IMR-90 (cell line): ENCODE measurements around the gene CASZ1. TPM values are rescaled to one million over a fixed set of nuclear protein-coding genes. Genes with fewer than 3 reads are reported as not detected.

Experiments used
- ATAC-seq: fragments of 200-7000 bp; cut with Tn5 transposase; 2 replicates; pipeline ENCODE4 v1.9.1; 2020; ENCODE audit warnings: low read depth, mild to moderate bottlenecking, moderate library complexity
- BruUV-seq: library from RNA; stranded (reverse); fragments of 400-500 nt; replicated peaks from 2 replicates; lab custom pipeline; 2021; lab: Mats Ljungman, UMichigan
- CTCF ChIA-PET: fragments of 300-600 bp; formaldehyde crosslinking; extraction: SDS; loops from one replicate; lab custom pipeline; 2021; ENCODE audit warnings: antibody characterized with exemption; lab: Yijun Ruan, JAX
- POLR2A ChIA-PET: fragments of 300-600 bp; sonication (Branson Sonifier 250); formaldehyde crosslinking; loops from one replicate; lab custom pipeline; 2022; ENCODE audit warnings: antibody characterized with exemption; ENCODE audit not compliant: unreplicated experiment; lab: Charles Lee
- DNase-seq: peaks from one replicate; pipeline ENCODE4 v3.0.0; 2013
- H2AFZ ChIP-seq: replicated peaks from 2 replicates; pipeline ENCODE3; 2013; ENCODE audit warnings: low read length, mild to moderate bottlenecking; ENCODE audit not compliant: poor library complexity
- H2AK5ac ChIP-seq: 2 replicates; pipeline ENCODE4 v1.6.1; 2013; ENCODE audit warnings: low read depth, low read length, inconsistent platforms
- H2AK9ac ChIP-seq: replicated peaks from 2 replicates; pipeline ENCODE3; 2013; ENCODE audit warnings: mild to moderate bottlenecking, low read depth, low read length, moderate library complexity; ENCODE audit not compliant: poor library complexity
- H2BK120ac ChIP-seq: 2 replicates; pipeline ENCODE4 v1.6.1; 2013; ENCODE audit warnings: low read depth, low read length, inconsistent platforms
- H2BK15ac ChIP-seq: 3 replicates; pipeline ENCODE4 v1.6.1; 2013; ENCODE audit warnings: low read depth, low read length, inconsistent platforms
- H2BK20ac ChIP-seq: 2 replicates; pipeline ENCODE4 v1.6.1; 2013; ENCODE audit warnings: low read depth, mild to moderate bottlenecking, inconsistent platforms, low read length, moderate library complexity
- H2BK5ac ChIP-seq: 2 replicates; pipeline ENCODE4 v1.6.1; 2013; ENCODE audit warnings: mild to moderate bottlenecking, low read depth, low read length, inconsistent platforms; ENCODE audit not compliant: poor library complexity, severe bottlenecking
- H3K14ac ChIP-seq: replicated peaks from 2 replicates; pipeline ENCODE4 v1.6.1; 2013; ENCODE audit warnings: low read depth, low read length, inconsistent platforms
- H3K18ac ChIP-seq: 2 replicates; pipeline ENCODE4 v1.6.1; 2013; ENCODE audit warnings: low read depth, low read length, control low read depth
- H3K23ac ChIP-seq: 2 replicates; pipeline ENCODE4 v1.6.1; 2013; ENCODE audit warnings: low read depth, low read length, inconsistent platforms
- H3K27ac ChIP-seq: 2 replicates; pipeline ENCODE4 v1.5.1; 2013; ENCODE audit warnings: mild to moderate bottlenecking, control low read depth, low read length; ENCODE audit not compliant: insufficient read depth
- H3K27me3 ChIP-seq: 2 replicates; pipeline ENCODE4 v1.6.1; 2013; ENCODE audit warnings: low read length; ENCODE audit not compliant: control insufficient read depth, insufficient read depth
- H3K36me3 ChIP-seq: 2 replicates; pipeline ENCODE4 v1.6.1; 2013; ENCODE audit warnings: low read length, mixed read lengths; ENCODE audit not compliant: control insufficient read depth, insufficient read depth
- H3K4ac ChIP-seq: 2 replicates; pipeline ENCODE4 v1.6.1; 2013; ENCODE audit warnings: low read depth, low read length, inconsistent platforms
- H3K4me1 ChIP-seq: 2 replicates; pipeline ENCODE4 v1.6.1; 2013; ENCODE audit warnings: low read length, mixed read lengths; ENCODE audit not compliant: control insufficient read depth, insufficient read depth
- H3K4me2 ChIP-seq: 2 replicates; pipeline ENCODE4 v1.6.1; 2013; ENCODE audit warnings: low read depth, mild to moderate bottlenecking, control low read depth, low read length, moderate library complexity
- H3K4me3 ChIP-seq: 2 replicates; pipeline ENCODE4 v1.5.1; 2013; ENCODE audit warnings: low read depth, mild to moderate bottlenecking, control low read depth, low read length, moderate library complexity; ENCODE audit not compliant: insufficient read depth
- H3K56ac ChIP-seq: 2 replicates; pipeline ENCODE4 v1.6.1; 2013; ENCODE audit warnings: low read length, inconsistent platforms; ENCODE audit not compliant: insufficient read depth; ENCODE audit errors: extremely low read depth
- H3K79me1 ChIP-seq, 2 experiments: 2 replicates each; pipeline ENCODE4 v1.6.1; 2013; ENCODE audit warnings: low read length in 2 of 2, inconsistent platforms in 1 of 2, low read depth in 1 of 2
- H3K9ac ChIP-seq: 2 replicates; pipeline ENCODE4 v1.6.1; 2013; ENCODE audit warnings: low read depth, low read length, control low read depth
- H3K9me1 ChIP-seq: 2 replicates; pipeline ENCODE4 v1.6.1; 2013; ENCODE audit warnings: low read length, inconsistent platforms; ENCODE audit not compliant: insufficient read depth
- H3K9me3 ChIP-seq: 2 replicates; pipeline ENCODE4 v1.6.1; 2013; ENCODE audit warnings: low read length; ENCODE audit not compliant: control insufficient read depth, insufficient read depth
- H4K20me1 ChIP-seq: 2 replicates; pipeline ENCODE4 v1.6.1; 2013; ENCODE audit warnings: low read length, inconsistent platforms; ENCODE audit not compliant: insufficient read depth
- H4K5ac ChIP-seq: 2 replicates; pipeline ENCODE4 v1.6.1; 2013; ENCODE audit warnings: mild to moderate bottlenecking, low read depth, low read length, control low read depth
- H4K8ac ChIP-seq, 2 experiments: 2 replicates each; pipeline ENCODE4 v1.6.1; 2013; ENCODE audit warnings: low read depth in 2 of 2, low read length in 2 of 2, control low read depth in 1 of 2, inconsistent platforms in 1 of 2
- H4K91ac ChIP-seq: 2 replicates; pipeline ENCODE4 v1.6.1; 2013; ENCODE audit warnings: low read depth, low read length, inconsistent platforms; ENCODE audit not compliant: insufficient read depth
- BHLHE40 ChIP-seq: fragments of 150-350 bp; IDR thresholded peaks from 2 replicates; pipeline ENCODE4 v1.6.1; 2016; ENCODE audit warnings: mild to moderate bottlenecking, low read depth, low read length
- CEBPB ChIP-seq: IDR thresholded peaks from 2 replicates; pipeline ENCODE4 v1.6.1; 2012; ENCODE audit warnings: low read depth, low read length, improper control_type of control experiment
- CHD1 ChIP-seq: IDR thresholded peaks from 2 replicates; pipeline ENCODE4 v1.6.1; 2012; ENCODE audit warnings: low read depth, low read length, improper control_type of control experiment
- MAZ ChIP-seq: IDR thresholded peaks from 2 replicates; pipeline ENCODE4 v1.6.1; 2012; ENCODE audit warnings: low read depth, mild to moderate bottlenecking, low read length, improper control_type of control experiment, moderate library complexity, borderline replicate concordance
- MXI1 ChIP-seq: IDR thresholded peaks from 2 replicates; pipeline ENCODE4 v1.6.1; 2012; ENCODE audit warnings: low read depth, mild to moderate bottlenecking, low read length, moderate library complexity, borderline replicate concordance
- NFE2L2 ChIP-seq: fragments of 150-350 bp; IDR thresholded peaks from 2 replicates; pipeline ENCODE4 v1.6.1; 2016; ENCODE audit warnings: low read depth, mild to moderate bottlenecking, low read length
- POLR2A ChIP-seq: IDR thresholded peaks from 2 replicates; pipeline ENCODE4 v1.6.1; 2012; ENCODE audit warnings: mild to moderate bottlenecking, low read depth, low read length
- RAD21 ChIP-seq: IDR thresholded peaks from 2 replicates; pipeline ENCODE4 v1.6.1; 2012; ENCODE audit warnings: low read length, improper control_type of control experiment
- RCOR1 ChIP-seq: IDR thresholded peaks from 2 replicates; pipeline ENCODE4 v1.6.1; 2012; ENCODE audit warnings: mild to moderate bottlenecking, low read length, improper control_type of control experiment; ENCODE audit not compliant: insufficient replicate concordance
- RFX5 ChIP-seq: IDR thresholded peaks from 2 replicates; pipeline ENCODE4 v1.8.0; 2012; ENCODE audit warnings: low read depth, mild to moderate bottlenecking, low read length, moderate library complexity
- SMC3 ChIP-seq: fragments of 150-350 bp; IDR thresholded peaks from 2 replicates; pipeline ENCODE4 v1.6.1; 2016; ENCODE audit warnings: low read depth, mild to moderate bottlenecking, antibody characterized with exemption, low read length, moderate library complexity
- WGBS, 2 experiments: methylation state at CpG; one replicate each; pipeline versions ENCODE4 v1.1.5 to v1.1.7; 2013; ENCODE audit warnings: missing lambda C conversion rate in 2 of 2; ENCODE audit not compliant: insufficient read length in 1 of 2; ENCODE audit errors: extremely low coverage in 2 of 2; 5-methylcytosine and 5-hydroxymethylcytosine counted together
- dilution Hi-C: fragments of 300-500 bp; cut with HindIII; formaldehyde crosslinking; loops from one replicate; pipeline ENCODE4 v1.14.3; 2018; ENCODE audit warnings: low sequenced_read_pairs; ENCODE audit not compliant: unreplicated experiment
- in situ Hi-C: fragments of 300-500 bp; cut with MboI; formaldehyde crosslinking; loops from 3 replicates; pipeline ENCODE4 v1.14.3; 2019; ENCODE audit warnings: low sequenced_read_pairs, inconsistent platforms, mixed read lengths
- intact Hi-C: fragments of 100-400 bp; cut with micrococcal nuclease; formaldehyde crosslinking; loops from 2 replicates; pipeline ENCODE4 v1.10.0; 2022
- polyA plus RNA-seq, 3 experiments: library from polyadenylated mRNA; depleted of rRNA; stranded (reverse); fragments of >200 nt; gene quantifications; 2 replicates each; pipeline ENCODE4 v1.2.3, GENCODE V29; 2012; ENCODE audit warnings: low replicate concordance in 1 of 3
- total RNA-seq: library from RNA; depleted of rRNA; stranded (reverse); fragments of >200 nt; gene quantifications from 2 replicates; pipeline ENCODE4 v1.2.3, GENCODE V29; 2012
- TF ChIP-seq, protein P1 (sequence below): conservative IDR thresholded peaks from 2 replicates; pipeline ENCODE4 v1.5.1; 2012; ENCODE audit warnings: mild to moderate bottlenecking, low read depth, low read length, improper control_type of control experiment
- TF ChIP-seq, protein P2 (sequence below): fragments of 150-350 bp; IDR thresholded peaks from 2 replicates; pipeline ENCODE4 v1.6.1; 2016; ENCODE audit warnings: low read depth, mild to moderate bottlenecking, low read length, moderate library complexity, borderline replicate concordance
- TF ChIP-seq, protein P3 (sequence below): fragments of 150-350 bp; IDR thresholded peaks from 2 replicates; pipeline ENCODE4 v1.6.1; 2017; ENCODE audit warnings: mild to moderate bottlenecking, antibody characterized with exemption, low read length, low read depth

The CASZ1 gene
- total and polyA plus RNA-seq, 2 of the 4 experiments (the other 2 are of a cell fraction) = 0.18 to 0.24 TPM

DNA sequence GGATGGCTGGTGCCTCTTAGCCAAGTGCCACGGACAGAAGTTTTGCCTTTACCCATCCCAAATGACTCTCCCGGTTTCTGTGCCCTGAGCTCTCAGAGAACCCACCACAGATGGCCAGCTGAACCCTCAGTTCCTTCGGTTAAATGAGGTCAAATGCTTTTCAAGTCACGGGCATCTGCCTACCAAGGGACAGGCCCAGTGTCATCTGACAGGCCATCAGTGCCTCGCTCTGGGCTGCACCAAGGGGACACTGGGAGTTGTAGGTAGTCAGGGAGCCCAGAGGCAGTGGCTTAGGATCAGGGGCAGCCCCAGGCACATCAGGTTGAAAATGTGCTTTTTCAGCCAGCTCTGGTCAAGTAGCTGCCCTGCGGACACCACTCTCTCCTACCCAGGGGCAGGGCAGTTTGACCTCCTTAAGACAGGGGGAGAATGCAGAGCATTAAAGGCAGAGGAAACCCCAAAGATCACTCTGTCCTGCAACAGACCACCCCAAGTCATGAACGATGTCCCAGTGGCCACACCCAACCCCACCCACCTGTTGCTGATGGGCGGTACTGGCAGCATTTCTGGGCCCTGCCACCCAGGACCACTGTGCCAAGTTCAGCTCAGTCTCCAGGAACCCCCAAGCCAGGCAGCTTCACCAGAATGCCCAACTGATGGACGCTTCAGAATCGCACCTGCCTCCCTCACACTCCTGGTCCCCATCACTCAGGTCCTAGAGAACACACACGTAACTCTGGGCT, 60.7 kb downstream of the CASZ1 start:
- Histone ChIP-seq H3K23ac (no peak overlapping the region), H2BK120ac (no peak overlapping the region), H2BK15ac (no peak overlapping the region), H3K79me1 (no peaks in the 10 kb centered on the region), H2BK20ac (no peak overlapping the region), H3K56ac (no peak overlapping the region), H3K9ac (no peak overlapping the region), H3K27ac (no peak overlapping the region), H3K9me1 (no peaks in the 10 kb centered on the region), H3K4me2 (no peak overlapping the region), H2BK5ac (no peak overlapping the region), H3K27me3 (peaks cover 48% of the 10 kb centered on the region), H4K8ac (no peak overlapping the region), H4K5ac (no peak overlapping the region), H2AK5ac (no peak overlapping the region), H3K14ac (no peak overlapping the region), H2AFZ (no peak overlapping the region), H3K36me3 (no peaks in the 10 kb centered on the region), H2AK9ac (no peak overlapping the region), H3K4me1 (no peaks in the 10 kb centered on the region), H3K9me3 (no peaks in the 10 kb centered on the region), H3K4me3 (no peak overlapping the region), H3K18ac (no peak overlapping the region), H3K4ac (no peak overlapping the region), H4K20me1 (no peaks in the 10 kb centered on the region), H4K91ac (no peak overlapping the region)
- in situ Hi-C loops (no loop called here), dilution Hi-C loops (no loop called here), intact Hi-C loops (no loop called here)
- WGBS, 2 experiments = no CpG with 5 or more reads among the region's 11 CpGs
- TF ChIP-seq BHLHE40 (no peak), SMC3 (no peak), RAD21 (no peak), NFE2L2 (no peak), CHD1 (no peak), MXI1 (no peak), MAZ (no peak), CEBPB (no peak), RCOR1 (no peak), POLR2A (no peak), RFX5 (no peak)
- TF ChIP-seq, protein P1, sequence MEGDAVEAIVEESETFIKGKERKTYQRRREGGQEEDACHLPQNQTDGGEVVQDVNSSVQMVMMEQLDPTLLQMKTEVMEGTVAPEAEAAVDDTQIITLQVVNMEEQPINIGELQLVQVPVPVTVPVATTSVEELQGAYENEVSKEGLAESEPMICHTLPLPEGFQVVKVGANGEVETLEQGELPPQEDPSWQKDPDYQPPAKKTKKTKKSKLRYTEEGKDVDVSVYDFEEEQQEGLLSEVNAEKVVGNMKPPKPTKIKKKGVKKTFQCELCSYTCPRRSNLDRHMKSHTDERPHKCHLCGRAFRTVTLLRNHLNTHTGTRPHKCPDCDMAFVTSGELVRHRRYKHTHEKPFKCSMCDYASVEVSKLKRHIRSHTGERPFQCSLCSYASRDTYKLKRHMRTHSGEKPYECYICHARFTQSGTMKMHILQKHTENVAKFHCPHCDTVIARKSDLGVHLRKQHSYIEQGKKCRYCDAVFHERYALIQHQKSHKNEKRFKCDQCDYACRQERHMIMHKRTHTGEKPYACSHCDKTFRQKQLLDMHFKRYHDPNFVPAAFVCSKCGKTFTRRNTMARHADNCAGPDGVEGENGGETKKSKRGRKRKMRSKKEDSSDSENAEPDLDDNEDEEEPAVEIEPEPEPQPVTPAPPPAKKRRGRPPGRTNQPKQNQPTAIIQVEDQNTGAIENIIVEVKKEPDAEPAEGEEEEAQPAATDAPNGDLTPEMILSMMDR = no peak
- TF ChIP-seq, protein P2, sequence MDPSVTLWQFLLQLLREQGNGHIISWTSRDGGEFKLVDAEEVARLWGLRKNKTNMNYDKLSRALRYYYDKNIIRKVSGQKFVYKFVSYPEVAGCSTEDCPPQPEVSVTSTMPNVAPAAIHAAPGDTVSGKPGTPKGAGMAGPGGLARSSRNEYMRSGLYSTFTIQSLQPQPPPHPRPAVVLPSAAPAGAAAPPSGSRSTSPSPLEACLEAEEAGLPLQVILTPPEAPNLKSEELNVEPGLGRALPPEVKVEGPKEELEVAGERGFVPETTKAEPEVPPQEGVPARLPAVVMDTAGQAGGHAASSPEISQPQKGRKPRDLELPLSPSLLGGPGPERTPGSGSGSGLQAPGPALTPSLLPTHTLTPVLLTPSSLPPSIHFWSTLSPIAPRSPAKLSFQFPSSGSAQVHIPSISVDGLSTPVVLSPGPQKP = no peak
- TF ChIP-seq, protein P3, sequence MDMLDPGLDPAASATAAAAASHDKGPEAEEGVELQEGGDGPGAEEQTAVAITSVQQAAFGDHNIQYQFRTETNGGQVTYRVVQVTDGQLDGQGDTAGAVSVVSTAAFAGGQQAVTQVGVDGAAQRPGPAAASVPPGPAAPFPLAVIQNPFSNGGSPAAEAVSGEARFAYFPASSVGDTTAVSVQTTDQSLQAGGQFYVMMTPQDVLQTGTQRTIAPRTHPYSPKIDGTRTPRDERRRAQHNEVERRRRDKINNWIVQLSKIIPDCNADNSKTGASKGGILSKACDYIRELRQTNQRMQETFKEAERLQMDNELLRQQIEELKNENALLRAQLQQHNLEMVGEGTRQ = no peak
- POLR2A ChIA-PET = no interaction called here
- DNase-seq = no peak
- CTCF ChIA-PET = no interaction called here
- ATAC-seq = no peak
- no TSS peak for BruUV-seq
